RWPE1 (cell line): ENCODE measurements around the gene ADGRD1.

Source experiments
- CTCF ChIA-PET: fragments of 350-600 bp; sonication (Branson Sonifier 250); formaldehyde crosslinking; extraction: SDS; loops from one replicate; lab custom pipeline; 2021; lab: Yijun Ruan, JAX
- POLR2A ChIA-PET: fragments of 400-600 bp; formaldehyde crosslinking; extraction: SDS; loops from one replicate; lab custom pipeline; 2020; ENCODE audit warnings: antibody characterized with exemption; ENCODE audit not compliant: low non-redundant PET; lab: Yijun Ruan, JAX
- DNase-seq: peaks from one replicate; pipeline ENCODE4 v3.0.0; 2012; ENCODE audit warnings: low spot score
- H3K27ac ChIP-seq: fragments of 450-650 bp; 2 replicates; pipeline ENCODE4 v1.5.1; 2017
- CTCF ChIP-seq: fragments of 450-650 bp; conservative IDR thresholded peaks from 2 replicates; pipeline ENCODE4 v1.5.1; 2017; ENCODE audit warnings: low read depth, mild to moderate bottlenecking

The ADGRD1 gene

GRCh38 chr12:131162113-131162512 is 208.4 kb downstream of the ADGRD1 start:
- H3K27ac ChIP-seq: no peak overlapping the region
- ChIA-PET CTCF (no interaction called here), POLR2A (no interaction called here)
- TF ChIP-seq CTCF: no peak
- DNase-seq: no peak

DNA sequence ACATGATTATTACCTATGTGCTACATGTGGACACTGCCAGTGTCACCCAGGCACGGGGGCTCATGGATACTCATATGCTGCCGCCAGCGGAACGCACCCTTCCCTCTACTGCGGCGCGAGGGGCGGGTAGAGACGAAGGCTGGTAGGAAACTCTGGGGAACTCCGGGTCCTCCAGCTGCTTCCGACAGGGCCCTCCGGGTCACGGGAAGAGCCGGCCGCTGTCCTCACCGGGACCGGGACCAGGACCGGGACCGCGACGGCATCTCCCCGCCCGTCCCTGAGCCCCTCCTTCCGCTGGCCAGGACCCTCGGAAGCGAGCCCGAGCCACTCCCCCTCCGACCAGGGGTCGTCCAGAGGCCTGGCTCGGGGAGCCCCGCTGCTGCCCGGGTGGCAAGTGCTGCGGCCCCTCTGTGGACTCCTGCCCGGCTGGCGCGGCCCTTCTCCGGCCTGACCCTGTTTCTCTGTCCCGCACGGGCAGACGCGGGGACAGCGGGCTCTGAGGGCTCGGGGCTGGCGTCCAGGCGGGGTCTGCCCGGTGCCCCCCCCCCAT is 209.6 kb downstream of the ADGRD1 start:
- H3K27ac ChIP-seq: no peak overlapping the region
- ChIA-PET CTCF (no interaction called here), POLR2A (no interaction called here)
- no peak for TF ChIP-seq CTCF
- no peak for DNase-seq

GRCh38 chr12:131164096-131164872 is 210.6 kb downstream of the ADGRD1 start:
- no peak overlapping the region for H3K27ac ChIP-seq
- DNase-seq: no peak
- no peak for TF ChIP-seq CTCF
- CTCF ChIA-PET: interaction anchor here (0.6 to 0.7 kb wide), 2 partner anchors 32 to 658 kb away, joined by 3 to 5 read pairs; no protein-coding TSS in a partner anchor
- POLR2A ChIA-PET: no interaction called here

DNA sequence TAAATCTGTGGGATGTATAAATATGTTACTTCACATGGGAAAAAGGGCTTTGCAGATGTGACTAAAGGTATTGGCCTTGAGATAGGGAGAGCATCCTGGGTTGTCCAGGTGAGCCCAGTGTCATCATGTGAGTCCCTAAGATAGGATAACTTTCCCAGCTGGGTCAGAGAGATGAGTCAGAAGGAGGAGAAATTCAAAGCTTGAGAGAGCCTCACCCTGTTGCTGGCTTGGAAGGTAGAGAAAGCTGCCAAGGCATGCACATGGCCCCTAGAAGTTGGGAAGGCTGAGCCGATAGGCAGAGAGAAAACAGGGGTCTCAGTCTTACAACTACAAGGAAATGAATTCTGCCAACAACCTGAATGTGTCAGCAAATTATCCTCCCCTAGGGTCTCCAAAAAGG is 213.0 kb downstream of the ADGRD1 start:
- CTCF ChIA-PET: no interaction called here
- POLR2A ChIA-PET: no interaction called here
- DNase-seq: no peak
- H3K27ac ChIP-seq: no peak overlapping the region
- TF ChIP-seq CTCF: no peak

- POLR2A ChIA-PET: no interaction called here
- no peak for TF ChIP-seq CTCF
- no peak overlapping the region for H3K27ac ChIP-seq
- CTCF ChIA-PET: no interaction called here
- DNase-seq: no peak
These were observed 213.6 kb downstream of the ADGRD1 start for GRCh38 chr12:131167334-131167733.

DNA sequence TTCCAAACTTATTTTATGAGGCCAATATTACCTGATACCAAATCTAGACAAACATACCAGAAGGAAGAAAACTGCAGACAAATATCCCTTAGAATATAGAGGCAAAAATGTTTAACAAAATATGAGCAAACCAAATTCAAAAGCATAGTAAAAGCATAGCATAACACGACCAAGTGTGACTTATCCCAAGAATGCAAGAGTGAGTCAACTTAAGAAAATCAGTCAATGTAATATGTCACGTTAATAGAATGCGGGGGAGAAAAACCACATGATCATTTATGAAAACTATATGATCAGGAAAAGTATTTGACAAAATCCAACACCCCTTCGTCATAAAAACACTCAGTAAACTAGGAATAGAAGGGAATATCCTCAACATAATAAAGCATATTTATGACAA is 217.3 kb downstream of the ADGRD1 start:
- POLR2A ChIA-PET: no interaction called here
- no peak for TF ChIP-seq CTCF
- H3K27ac ChIP-seq: no peak overlapping the region
- peak; percentile 25 for DNase-seq
- CTCF ChIA-PET: no interaction called here
